ENCODE results near the gene SLC9A8. TPM values are rescaled to one million over a fixed set of nuclear protein-coding genes. Genes with fewer than 3 reads are reported as not detected.

The SLC9A8 gene
- total and polyA plus RNA-seq, 2 experiments from 2014 or later = 4.2 to 5.0 TPM

- no peak for TF ChIP-seq EZH2 (IDR thresholded peaks at IDR 0.05; ENCODE audit: insufficient read depth, poor library complexity, severe bottlenecking)
- TF ChIP-seq EZH2phosphoT487 (IDR thresholded peaks at IDR 0.05; ENCODE audit: insufficient read depth, low read depth) = no peak
Measured at GRCh38 chr20:49867453-49868215, 55.0 kb downstream of the SLC9A8 start.

GRCh38 chr20:49868538-49868937, 55.9 kb downstream of the SLC9A8 start:
- no peaks in the 10 kb centered on the region for H3K9me3 ChIP-seq (ENCODE audit: low read depth)
- no peaks in the 10 kb centered on the region for H3K27me3 ChIP-seq (replicated peaks; ENCODE audit: insufficient read depth)
- in situ Hi-C loops (cut with MboI) = no loop called here
- no peaks in the 10 kb centered on the region for H3K9me2 ChIP-seq (ENCODE audit: insufficient read depth)
- H3K79me2 ChIP-seq (ENCODE audit: insufficient read depth) = no peaks in the 10 kb centered on the region
- no peak for TF ChIP-seq EZH2 (IDR thresholded peaks at IDR 0.05; ENCODE audit: insufficient read depth, poor library complexity, severe bottlenecking)
- no peak for TF ChIP-seq EZH2phosphoT487 (IDR thresholded peaks at IDR 0.05; ENCODE audit: insufficient read depth, low read depth)
- peaks cover 26% of the 10 kb centered on the region for H3K4me1 ChIP-seq (ENCODE audit: insufficient read depth)
- no peaks in the 10 kb centered on the region for H4K20me1 ChIP-seq (ENCODE audit: insufficient read depth)
- peaks cover 25% of the 10 kb centered on the region for H3F3A ChIP-seq (ENCODE audit: insufficient read depth)
- 72 to 78% methylated on average over 3 of the region's 3 CpGs for WGBS, 2 experiments (ENCODE audit: low coverage in 1 of 2, low lambda C conversion rate in 2 of 2, missing lambda C conversion rate in 2 of 2)
- no peak for DNase-seq
- H2AFZ ChIP-seq = no peak overlapping the region
- H3K36me3 ChIP-seq (ENCODE audit: low read depth) = no peaks in the 10 kb centered on the region
- no peak overlapping the region for H3K4me3 ChIP-seq
- no peak overlapping the region for H3K4me2 ChIP-seq (ENCODE audit: unreplicated experiment)
- no peak overlapping the region for H3K9ac ChIP-seq
- no peak overlapping the region for H3K27ac ChIP-seq

More at GRCh38 chr20:49867453-49868215, 55.0 kb downstream of the SLC9A8 start:
- Histone ChIP-seq H3K9me3 (ENCODE audit: low read depth) (no peaks in the 10 kb centered on the region), H3K36me3 (ENCODE audit: low read depth) (no peaks in the 10 kb centered on the region), H3K4me2 (ENCODE audit: unreplicated experiment) (no peak overlapping the region), H3K4me1 (ENCODE audit: insufficient read depth) (peaks cover 26% of the 10 kb centered on the region), H3K4me3 (no peak overlapping the region), H4K20me1 (ENCODE audit: insufficient read depth) (no peaks in the 10 kb centered on the region), H3K9ac (no peak overlapping the region), H2AFZ (no peak overlapping the region), H3F3A (ENCODE audit: insufficient read depth) (peaks cover 25% of the 10 kb centered on the region), H3K9me2 (ENCODE audit: insufficient read depth) (no peaks in the 10 kb centered on the region), H3K27me3 (replicated peaks; ENCODE audit: insufficient read depth) (no peaks in the 10 kb centered on the region), H3K27ac (no peak overlapping the region), H3K79me2 (ENCODE audit: insufficient read depth) (no peaks in the 10 kb centered on the region)
- no peak for DNase-seq
- 84 to 87% methylated on average over 9 of the region's 9 CpGs for WGBS, 2 experiments (ENCODE audit: low coverage in 1 of 2, low lambda C conversion rate in 2 of 2, missing lambda C conversion rate in 2 of 2)
- in situ Hi-C loops (cut with MboI) = no loop called here

GRCh38 chr20:49868964-49869363, 56.3 kb downstream of the SLC9A8 start:
- in situ Hi-C loops (cut with MboI) = no loop called here
- WGBS, 2 experiments (ENCODE audit: low coverage in 1 of 2, low lambda C conversion rate in 2 of 2, missing lambda C conversion rate in 2 of 2) = 76 to 78% methylated on average over 5 of the region's 5 CpGs
- no peak for TF ChIP-seq EZH2phosphoT487 (IDR thresholded peaks at IDR 0.05; ENCODE audit: insufficient read depth, low read depth)
- no peak for TF ChIP-seq EZH2 (IDR thresholded peaks at IDR 0.05; ENCODE audit: insufficient read depth, poor library complexity, severe bottlenecking)

GRCh38 chr20:49870261-49870660, 57.6 kb downstream of the SLC9A8 start:
- H3K9me3 ChIP-seq (ENCODE audit: low read depth) = no peaks in the 10 kb centered on the region
- DNase-seq = no peak
- in situ Hi-C loops (cut with MboI) = no loop called here

More at GRCh38 chr20:49868964-49869363, 56.3 kb downstream of the SLC9A8 start:
- Histone ChIP-seq H3K36me3 (ENCODE audit: low read depth) (no peaks in the 10 kb centered on the region), H3K27me3 (replicated peaks; ENCODE audit: insufficient read depth) (no peaks in the 10 kb centered on the region), H3K4me1 (ENCODE audit: insufficient read depth) (peaks cover 26% of the 10 kb centered on the region), H3K79me2 (ENCODE audit: insufficient read depth) (no peaks in the 10 kb centered on the region), H3K9me2 (ENCODE audit: insufficient read depth) (no peaks in the 10 kb centered on the region), H2AFZ (no peak overlapping the region), H3K9ac (no peak overlapping the region), H4K20me1 (ENCODE audit: insufficient read depth) (no peaks in the 10 kb centered on the region), H3K4me2 (ENCODE audit: unreplicated experiment) (no peak overlapping the region), H3K27ac (no peak overlapping the region), H3F3A (ENCODE audit: insufficient read depth) (peaks cover 25% of the 10 kb centered on the region), H3K4me3 (no peak overlapping the region), H3K9me3 (ENCODE audit: low read depth) (no peaks in the 10 kb centered on the region)
- no peak for DNase-seq

More at GRCh38 chr20:49870261-49870660, 57.6 kb downstream of the SLC9A8 start:
- no peaks in the 10 kb centered on the region for H3K9me2 ChIP-seq (ENCODE audit: insufficient read depth)
- no peaks in the 10 kb centered on the region for H3K36me3 ChIP-seq (ENCODE audit: low read depth)
- H3K4me1 ChIP-seq (ENCODE audit: insufficient read depth) = peaks cover 19% of the 10 kb centered on the region
- H3K79me2 ChIP-seq (ENCODE audit: insufficient read depth) = no peaks in the 10 kb centered on the region
- TF ChIP-seq EZH2phosphoT487 (IDR thresholded peaks at IDR 0.05; ENCODE audit: insufficient read depth, low read depth) (no peak), EZH2 (IDR thresholded peaks at IDR 0.05; ENCODE audit: insufficient read depth, poor library complexity, severe bottlenecking) (no peak)
- no peak overlapping the region for H3K4me3 ChIP-seq
- H4K20me1 ChIP-seq (ENCODE audit: insufficient read depth) = no peaks in the 10 kb centered on the region
- no peaks in the 10 kb centered on the region for H3K27me3 ChIP-seq (replicated peaks; ENCODE audit: insufficient read depth)
- H3F3A ChIP-seq (ENCODE audit: insufficient read depth) = peaks cover 17% of the 10 kb centered on the region
- no peak overlapping the region for H3K27ac ChIP-seq
- no peak overlapping the region for H3K9ac ChIP-seq
- no peak overlapping the region for H3K4me2 ChIP-seq (ENCODE audit: unreplicated experiment)
- WGBS, 2 experiments (ENCODE audit: low coverage in 1 of 2, low lambda C conversion rate in 2 of 2, missing lambda C conversion rate in 2 of 2) = 96 to 98% methylated on average over 5 of the region's 5 CpGs
- no peak overlapping the region for H2AFZ ChIP-seq
